ENCODE measurements around the gene HIF1AN. TPM values are rescaled to one million over a fixed set of nuclear protein-coding genes. Genes with fewer than 3 reads are reported as not detected.

Gene HIF1AN
- total RNA-seq, 1 experiment from 2014 or later: 83.1 TPM

DNA sequence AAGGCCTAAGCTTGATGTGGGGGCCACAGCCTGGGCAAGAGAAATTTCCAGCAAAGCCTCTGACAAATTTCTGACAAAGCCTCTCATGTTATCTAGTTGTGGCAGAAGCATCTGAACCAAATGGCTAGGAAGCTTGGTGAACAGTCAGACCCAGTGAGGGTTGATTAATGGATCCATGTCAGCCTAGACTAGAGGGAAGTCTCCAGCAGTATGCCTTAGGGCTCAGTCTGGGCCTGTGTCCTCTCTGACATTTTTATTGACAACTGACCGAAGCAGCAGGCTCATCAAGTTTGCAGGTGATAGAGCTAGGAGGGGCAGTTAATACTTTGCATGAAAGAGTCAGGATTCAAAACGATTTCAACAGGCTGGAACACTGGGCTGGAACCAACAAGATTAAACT, 25.3 kb downstream of the HIF1AN start:
- Histone ChIP-seq H3K4me3 (ENCODE audit: low read depth in 2 of 2, low read length in 2 of 2) (no peak overlapping the region), H3K27ac (ENCODE audit: low read length) (no peak overlapping the region), H3K4me1 (ENCODE audit: control insufficient read depth, insufficient read depth, low read length) (peaks cover 5% of the 10 kb centered on the region), H3K27me3 (ENCODE audit: control insufficient read depth, insufficient read depth, low read length) (no peaks in the 10 kb centered on the region), H3K36me3 (ENCODE audit: control insufficient read depth, insufficient read depth, low read length) (no peaks in the 10 kb centered on the region), H3K9me3 (ENCODE audit: control insufficient read depth, insufficient read depth, low read depth, low read length) (no peaks in the 10 kb centered on the region)
- CTCF ChIA-PET: interaction anchor here (0.5 to 3.9 kb wide), 2 partner anchors 318 to 470 kb away, joined by 3 to 39 read pairs; partner anchors contain the start of genes PDZD7 and SFXN3
- in situ Hi-C loops (cut with HindIII; ENCODE audit: low pct_unique_long_range_greater_than_20kb, low sequenced_read_pairs) (no loop called here), intact Hi-C loops (cut with micrococcal nuclease; ENCODE audit: unreplicated experiment) (loop anchor here (2.0 to 5.0 kb wide), 2 partner anchors 166 to 318 kb away; no protein-coding TSS in a partner anchor)
- POLR2A ChIA-PET: no interaction called here
- BruUV-seq (replicated peaks): no TSS peak
- TF ChIP-seq CTCF (IDR thresholded peaks at IDR 0.05) (no peak), POLR2AphosphoS5 (IDR thresholded peaks at IDR 0.05; ENCODE audit: low read depth, low read length) (peak; percentile 28; the same call in 1 of the 2 replicates)
- ATAC-seq: no peak
- DNase-seq (ENCODE audit: low read depth, low spot score): no peak

DNA sequence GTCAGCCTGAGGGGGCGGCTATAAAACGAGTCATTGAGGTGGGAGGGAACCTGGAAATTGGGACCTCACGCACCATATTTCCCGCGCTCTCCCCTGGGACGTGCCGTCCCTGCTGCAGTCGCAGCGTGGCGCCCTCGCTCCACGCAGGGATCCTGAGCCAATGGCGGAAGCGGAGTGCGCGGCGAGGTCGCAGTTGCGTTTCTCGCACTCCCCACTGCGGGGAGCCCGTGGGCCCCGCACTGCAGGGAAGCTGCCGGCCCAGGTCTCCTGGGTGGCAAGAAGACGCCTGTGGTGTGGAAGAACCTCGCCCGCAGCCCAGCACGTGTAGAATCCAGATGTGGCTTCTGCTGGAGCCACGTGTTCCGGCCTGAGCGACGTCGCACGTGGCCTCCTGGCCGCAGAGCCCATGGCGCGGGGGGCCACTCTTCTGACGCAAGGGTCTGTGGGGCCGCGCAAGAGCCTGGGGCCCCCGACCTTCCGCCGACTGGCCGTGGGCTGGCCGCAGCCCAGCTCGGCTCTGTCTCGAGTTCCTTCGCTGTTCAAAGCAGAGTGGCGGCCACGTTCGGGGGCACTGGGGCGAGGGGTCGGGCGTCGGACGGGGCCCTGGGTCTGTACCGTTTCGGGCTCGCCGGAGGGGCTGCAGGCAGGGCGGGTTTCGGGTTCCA, 26.4 kb downstream of the HIF1AN start:
- Histone ChIP-seq H3K4me3 (ENCODE audit: low read depth in 2 of 2, low read length in 2 of 2) (no peak overlapping the region), H3K36me3 (ENCODE audit: control insufficient read depth, insufficient read depth, low read length) (no peaks in the 10 kb centered on the region), H3K4me1 (ENCODE audit: control insufficient read depth, insufficient read depth, low read length) (peaks cover 5% of the 10 kb centered on the region), H3K9me3 (ENCODE audit: control insufficient read depth, insufficient read depth, low read depth, low read length) (no peaks in the 10 kb centered on the region), H3K27ac (ENCODE audit: low read length) (no peak overlapping the region), H3K27me3 (ENCODE audit: control insufficient read depth, insufficient read depth, low read length) (no peaks in the 10 kb centered on the region)
- peak; percentile 30 for DNase-seq (ENCODE audit: low read depth, low spot score)
- TF ChIP-seq POLR2AphosphoS5 (IDR thresholded peaks at IDR 0.05; ENCODE audit: low read depth, low read length) (no peak), TCF7L2 (IDR thresholded peaks at IDR 0.05; ENCODE audit: low read depth, low read length) (no peak), CTCF (IDR thresholded peaks at IDR 0.05) (peak; percentile 100), SIN3A (IDR thresholded peaks at IDR 0.05; ENCODE audit: borderline replicate concordance, insufficient read depth, low read depth, low read length) (peak; percentile 35; the same call in 1 of the 2 replicates)
- TF ChIP-seq, protein P1, sequence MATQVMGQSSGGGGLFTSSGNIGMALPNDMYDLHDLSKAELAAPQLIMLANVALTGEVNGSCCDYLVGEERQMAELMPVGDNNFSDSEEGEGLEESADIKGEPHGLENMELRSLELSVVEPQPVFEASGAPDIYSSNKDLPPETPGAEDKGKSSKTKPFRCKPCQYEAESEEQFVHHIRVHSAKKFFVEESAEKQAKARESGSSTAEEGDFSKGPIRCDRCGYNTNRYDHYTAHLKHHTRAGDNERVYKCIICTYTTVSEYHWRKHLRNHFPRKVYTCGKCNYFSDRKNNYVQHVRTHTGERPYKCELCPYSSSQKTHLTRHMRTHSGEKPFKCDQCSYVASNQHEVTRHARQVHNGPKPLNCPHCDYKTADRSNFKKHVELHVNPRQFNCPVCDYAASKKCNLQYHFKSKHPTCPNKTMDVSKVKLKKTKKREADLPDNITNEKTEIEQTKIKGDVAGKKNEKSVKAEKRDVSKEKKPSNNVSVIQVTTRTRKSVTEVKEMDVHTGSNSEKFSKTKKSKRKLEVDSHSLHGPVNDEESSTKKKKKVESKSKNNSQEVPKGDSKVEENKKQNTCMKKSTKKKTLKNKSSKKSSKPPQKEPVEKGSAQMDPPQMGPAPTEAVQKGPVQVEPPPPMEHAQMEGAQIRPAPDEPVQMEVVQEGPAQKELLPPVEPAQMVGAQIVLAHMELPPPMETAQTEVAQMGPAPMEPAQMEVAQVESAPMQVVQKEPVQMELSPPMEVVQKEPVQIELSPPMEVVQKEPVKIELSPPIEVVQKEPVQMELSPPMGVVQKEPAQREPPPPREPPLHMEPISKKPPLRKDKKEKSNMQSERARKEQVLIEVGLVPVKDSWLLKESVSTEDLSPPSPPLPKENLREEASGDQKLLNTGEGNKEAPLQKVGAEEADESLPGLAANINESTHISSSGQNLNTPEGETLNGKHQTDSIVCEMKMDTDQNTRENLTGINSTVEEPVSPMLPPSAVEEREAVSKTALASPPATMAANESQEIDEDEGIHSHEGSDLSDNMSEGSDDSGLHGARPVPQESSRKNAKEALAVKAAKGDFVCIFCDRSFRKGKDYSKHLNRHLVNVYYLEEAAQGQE (IDR thresholded peaks at IDR 0.05; ENCODE audit: insufficient read depth in 1 of 2, low read depth in 2 of 2, low read length in 1 of 2): peak in 1 of 2 experiments; percentile 44; a peak in 1 of 4 replicates
- intact Hi-C loops (cut with micrococcal nuclease; ENCODE audit: unreplicated experiment): loop anchor here (2.0 to 5.0 kb wide), 2 partner anchors 165 to 181 kb away; no protein-coding TSS in a partner anchor
- ChIA-PET CTCF (interaction anchor here (0.6 to 3.9 kb wide), 7 partner anchors 14 to 327 kb away, joined by 3 to 39 read pairs (median 6); partner anchors contain the start of gene HIF1AN), POLR2A (no interaction called here)
- in situ Hi-C loops (cut with HindIII; ENCODE audit: low pct_unique_long_range_greater_than_20kb, low sequenced_read_pairs): no loop called here
- BruUV-seq (replicated peaks): no TSS peak
- ATAC-seq: peak; percentile 87

Measured in Panc1 (cell line).